GM19238 (cell line): ENCODE data around the gene RGS9BP.
"Not testable (repeated sequence)": the region's sequence is repeated elsewhere in the genome, so short reads cannot be mapped to it uniquely, and the experiment has no call there.

ENCODE experiments used
- DNase-seq: peaks from one replicate; pipeline ENCODE4 v3.0.0; 2011; ENCODE audit warnings: low spot score; ENCODE audit not compliant: insufficient read length

The RGS9BP gene

GRCh38 chr19:32675720-32676185 lies at the start of gene RGS9BP:
Gene RGS9BP (plus strand): TSS chr19:32675848. CDS start chr19:32676264, 416 bp downstream.
- DNase-seq: no peak

GRCh38 chr19:32626969-32627368 lies 48.7 kb upstream of the RGS9BP start:
- no peak for DNase-seq

GRCh38 chr19:32627714-32628270 lies 47.9 kb upstream of the RGS9BP start:
- DNase-seq: no peak

- no peak for DNase-seq
Observed at GRCh38 chr19:32630338-32630737, 45.3 kb upstream of the RGS9BP start.

GRCh38 chr19:32631381-32631780 lies 44.3 kb upstream of the RGS9BP start:
- no peak for DNase-seq

GRCh38 chr19:32637480-32637879 lies 38.2 kb upstream of the RGS9BP start:
- no peak for DNase-seq

- no peak for DNase-seq
Observed at GRCh38 chr19:32638625-32639024, 37.0 kb upstream of the RGS9BP start.

- DNase-seq: no peak
Observed at GRCh38 chr19:32642771-32643170, 32.9 kb upstream of the RGS9BP start.

GRCh38 chr19:32646556-32646955 lies 29.1 kb upstream of the RGS9BP start:
- DNase-seq: no peak

GRCh38 chr19:32647361-32647760 lies 28.3 kb upstream of the RGS9BP start:
- no peak for DNase-seq

- no peak for DNase-seq
Observed at GRCh38 chr19:32649751-32650150, 25.9 kb upstream of the RGS9BP start.

- DNase-seq: no peak
Observed at GRCh38 chr19:32650671-32651070, 25.0 kb upstream of the RGS9BP start.

GRCh38 chr19:32651729-32652140 lies 23.9 kb upstream of the RGS9BP start:
- no peak for DNase-seq

GRCh38 chr19:32652331-32652730 lies 23.3 kb upstream of the RGS9BP start:
- not testable (repeated sequence) for DNase-seq

- DNase-seq: no peak
Observed at GRCh38 chr19:32652894-32653598, 22.6 kb upstream of the RGS9BP start.

- no peak for DNase-seq
Observed at GRCh38 chr19:32653599-32653915, 22.1 kb upstream of the RGS9BP start.

- not testable (repeated sequence) for DNase-seq
Observed at GRCh38 chr19:32656379-32656778, 19.3 kb upstream of the RGS9BP start.

GRCh38 chr19:32658075-32658474 lies 17.6 kb upstream of the RGS9BP start:
- no peak for DNase-seq

GRCh38 chr19:32658527-32658926 lies 17.1 kb upstream of the RGS9BP start:
- DNase-seq: no peak

- DNase-seq: no peak
Observed at GRCh38 chr19:32661318-32661717, 14.3 kb upstream of the RGS9BP start.

GRCh38 chr19:32662186-32662585 lies 13.5 kb upstream of the RGS9BP start:
- no peak for DNase-seq

- DNase-seq: no peak
Observed at GRCh38 chr19:32666084-32666483, 9.6 kb upstream of the RGS9BP start.

- DNase-seq: no peak
Observed at GRCh38 chr19:32669310-32669709, 6.3 kb upstream of the RGS9BP start.
